Left cardiac atrium (tissue), 4 donors: Measurements from ENCODE around the gene HERC2. TPM values are rescaled to one million over a fixed set of nuclear protein-coding genes. Genes with fewer than 3 reads are reported as not detected.
A peak's percentile ranks its signal among the peaks of the same experiment; 100 is the strongest.
"Not testable (repeated sequence)": the region's sequence is repeated elsewhere in the genome, so short reads cannot be mapped to it uniquely, and the experiment has no call there.

ENCODE experiments used
- ATAC-seq, 2 donors: fragments of 200-7000 bp; cut with Tn5 transposase; one replicate each; pipeline ENCODE4 v1.9.1; 2020; ENCODE audit warnings: mild to moderate bottlenecking in 2 of 2, moderate library complexity in 2 of 2
- DNase-seq: peaks from one replicate; pipeline ENCODE4 v3.0.0-alpha.2; 2020
- intact Hi-C, 2 donors: fragments of 100-400 bp; cut with DNase I; formaldehyde crosslinking; loops; one replicate each; pipeline versions ENCODE4 v1.14.1 to v1.15.1; 2022 to 2023
- total RNA-seq, 2 donors: library from RNA; stranded (reverse); fragmentation: NEBNext Ultra II Directional; extraction: Animal tissue kit (Norgen Biotek cat#: 25700); gene quantifications; one replicate each; pipeline ENCODE4 v1.2.1, GENCODE V29; 2021
- donor health status: DM: no; HTN: yes; CAD: no.
- donor health status: DM: no; HTN: yes; CAD: no; lungs with severe emphysema.
- donor health status: DM: yes; HTN: yes; CAD: no.
- donor health status: Dilated cardiomyopathy.

The HERC2 gene
- total RNA-seq, 2 donors from 2014 or later, result 46.5 to 46.8 TPM

DNA sequence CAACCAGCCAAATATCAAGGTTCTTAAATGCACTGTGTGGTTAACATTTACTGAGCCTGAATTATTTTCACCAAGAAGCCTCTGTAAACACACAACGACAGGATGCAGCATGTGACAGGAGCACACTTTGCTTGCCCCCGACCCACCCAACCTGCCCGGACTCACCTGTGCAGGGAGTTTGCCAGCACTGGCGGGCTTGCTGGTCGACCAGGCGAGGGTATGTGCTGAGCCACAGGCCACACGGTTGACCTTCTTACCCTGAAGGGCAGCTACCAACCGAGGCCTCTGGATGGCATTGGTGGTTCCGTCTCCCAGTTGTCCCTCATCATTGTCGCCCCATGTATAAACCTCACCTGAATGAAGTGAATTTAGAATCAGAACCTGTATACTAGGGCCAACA lies 197.1 kb downstream of the HERC2 start:
- ATAC-seq (no peak), DNase-seq (no peak)
- intact Hi-C loops, result loop anchor here in 1 of 2 donors (5.0 to 10.0 kb wide), 3 partner anchors 38 to 108 kb away; no protein-coding TSS in a partner anchor

DNA sequence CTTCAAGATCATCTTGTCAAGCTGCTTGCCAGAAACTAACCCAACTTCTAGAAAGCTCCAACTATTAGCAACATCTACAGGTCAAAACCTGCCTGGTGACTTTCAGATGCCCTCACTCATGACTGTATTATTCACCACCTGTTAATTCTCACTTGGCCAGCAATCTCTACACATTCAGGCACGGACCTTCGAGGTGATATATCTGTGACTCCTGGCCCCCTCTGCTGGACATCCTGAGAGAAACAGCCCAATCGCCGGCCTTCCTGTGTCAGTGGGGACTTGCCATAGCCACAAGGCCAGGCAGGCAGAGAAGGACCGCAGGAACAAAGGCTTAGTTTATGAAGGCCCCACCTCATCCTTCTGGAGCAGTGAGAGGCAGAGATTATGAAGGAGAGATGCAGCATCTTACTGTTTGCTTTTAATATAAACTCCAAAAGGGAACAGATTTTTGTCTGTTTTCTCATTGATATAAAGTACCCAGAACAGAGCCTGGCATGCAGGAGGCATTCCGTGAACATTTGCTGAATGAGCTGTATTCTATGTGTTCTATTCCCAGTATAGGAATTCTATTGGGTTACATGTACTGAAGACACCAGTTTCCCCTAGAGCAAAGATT lies 198.5 kb downstream of the HERC2 start:
- peak; percentile 74 for DNase-seq
- ATAC-seq, result peak; percentile 46 to 63
- intact Hi-C loops, result loop anchor here in 1 of 2 donors (5.0 to 10.0 kb wide), 3 partner anchors 36 to 106 kb away; no protein-coding TSS in a partner anchor

DNA sequence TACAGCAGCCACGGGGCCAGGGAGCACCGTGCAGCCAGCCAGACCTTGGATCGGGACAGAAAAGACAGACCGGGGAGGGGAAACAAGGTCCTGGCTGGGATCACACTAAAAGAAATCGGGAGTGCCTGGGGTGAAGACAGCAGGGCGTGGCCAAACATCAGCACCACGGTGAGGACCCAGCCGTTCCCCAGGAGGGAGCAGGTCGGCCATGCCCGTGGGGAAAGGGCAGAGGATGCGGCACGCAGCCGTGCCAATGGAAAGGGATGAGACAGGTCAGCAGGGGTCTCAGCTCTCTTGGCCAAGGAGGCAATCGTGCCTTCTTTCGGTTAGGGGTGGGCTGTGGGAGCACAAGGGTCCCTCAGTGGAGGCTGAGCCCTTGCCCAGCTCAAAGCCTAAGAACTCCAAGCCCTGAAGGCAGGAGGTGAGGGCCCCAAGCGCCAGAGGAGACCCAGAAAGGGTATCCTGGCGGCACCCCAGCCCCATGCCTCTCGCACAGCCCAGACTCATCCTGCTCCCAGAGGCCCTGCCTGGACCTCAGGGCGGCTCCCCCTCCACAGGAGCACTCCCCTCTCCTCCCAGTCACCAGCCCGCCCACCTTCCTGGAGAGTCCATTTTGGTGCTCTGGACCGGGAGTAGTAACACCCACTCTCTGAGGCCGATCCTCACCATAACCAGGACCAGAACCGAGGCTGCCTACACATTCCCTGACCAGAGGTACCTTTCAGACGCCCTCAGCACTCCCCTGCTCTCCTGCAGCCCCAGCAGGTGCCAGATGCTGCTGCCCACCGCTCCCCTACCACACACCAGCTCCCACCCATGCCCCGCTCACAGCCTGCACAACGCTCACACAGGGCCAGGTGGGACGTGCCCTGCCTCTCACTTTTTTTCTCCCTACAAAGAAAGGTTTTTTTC lies 199.7 kb downstream of the HERC2 start:
- intact Hi-C loops, result loop anchor here in 1 of 2 donors (5.0 to 10.0 kb wide), 3 partner anchors 35 to 105 kb away; no protein-coding TSS in a partner anchor
- DNase-seq (no peak), ATAC-seq (peak in 1 of 2 donors; percentile 7)

DNA sequence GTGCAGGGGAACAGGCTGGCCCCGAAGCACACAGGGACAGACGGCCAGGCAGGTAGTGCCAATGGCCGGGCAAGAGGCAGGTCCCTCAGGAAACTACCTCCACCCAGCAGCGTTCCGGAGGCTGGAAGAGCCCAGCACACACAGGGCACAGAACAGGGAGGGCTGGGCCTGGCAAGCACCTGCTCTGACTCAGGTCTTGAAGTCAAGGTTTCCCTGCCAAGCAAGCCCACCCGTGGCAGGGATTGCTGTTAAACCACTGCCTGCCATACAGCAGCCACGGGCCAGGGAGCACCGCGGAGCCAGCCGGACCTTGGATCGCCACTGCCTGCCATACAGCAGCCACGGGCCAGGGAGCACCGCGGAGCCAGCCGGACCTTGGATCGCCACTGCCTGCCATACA lies 200.4 kb downstream of the HERC2 start:
- not testable (repeated sequence) for DNase-seq, ATAC-seq
- intact Hi-C loops, result loop anchor here in 1 of 2 donors (5.0 to 10.0 kb wide), 3 partner anchors 34 to 104 kb away; no protein-coding TSS in a partner anchor

DNA sequence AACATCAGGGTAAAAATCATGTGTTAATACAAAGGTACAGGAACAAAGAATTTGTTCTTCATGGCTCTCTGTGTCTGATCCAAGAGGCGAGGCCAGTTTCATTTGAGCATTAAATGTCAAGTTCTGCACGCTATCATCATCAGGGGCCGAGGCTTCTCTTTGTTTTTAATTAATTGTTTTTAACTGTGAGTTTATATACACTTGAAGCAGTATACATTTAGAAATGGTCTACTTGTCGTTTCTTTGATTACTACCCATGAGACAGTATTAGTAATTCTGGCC lies 201.7 kb downstream of the HERC2 start:
- ATAC-seq, result no peak
- DNase-seq, result no peak
- intact Hi-C loops, result loop anchor here in 1 of 2 donors (5.0 to 10.0 kb wide), 3 partner anchors 33 to 103 kb away; no protein-coding TSS in a partner anchor

DNA sequence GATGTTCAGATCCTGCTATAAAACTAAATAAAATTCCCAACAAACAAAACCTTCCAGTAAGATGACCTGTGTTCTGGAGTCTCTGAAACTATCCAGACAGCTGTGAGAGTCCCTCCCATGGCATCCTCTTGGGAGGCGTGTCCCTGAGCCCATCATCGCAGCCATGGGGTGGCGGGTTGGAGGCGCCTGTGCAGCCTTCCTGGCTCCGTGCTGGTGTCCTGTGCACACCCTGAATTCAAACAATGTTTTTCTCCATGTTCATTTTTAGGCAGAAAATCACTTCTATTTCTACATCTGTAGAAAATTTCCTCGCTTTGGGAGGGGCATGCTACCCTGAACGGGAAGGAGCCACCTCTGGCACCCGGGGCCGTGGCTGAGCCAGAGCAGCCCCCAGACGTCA lies 203.4 kb downstream of the HERC2 start:
- ATAC-seq, result no peak
- DNase-seq, result no peak
- intact Hi-C loops, result no loop called here

DNA sequence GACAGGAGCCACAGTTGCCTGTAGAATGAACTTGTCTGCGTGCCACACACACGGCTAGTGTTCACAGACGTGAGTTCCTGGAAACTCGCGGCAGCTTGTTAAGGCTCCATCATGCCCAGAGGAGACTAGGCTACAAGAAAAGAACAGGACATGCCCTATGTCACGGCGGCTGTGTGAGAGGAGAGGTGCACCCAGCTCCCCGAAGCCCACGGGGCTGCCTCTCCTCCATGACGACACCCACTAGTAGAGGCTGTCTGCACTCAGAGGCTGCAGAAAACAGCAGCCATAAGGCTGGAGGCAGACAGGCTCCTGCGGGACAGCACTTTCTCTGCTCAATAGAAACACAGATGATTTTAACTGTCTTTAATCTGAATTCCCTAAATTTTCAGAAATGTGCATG lies 203.9 kb downstream of the HERC2 start:
- DNase-seq (no peak), ATAC-seq (no peak)
- intact Hi-C loops, result no loop called here

DNA sequence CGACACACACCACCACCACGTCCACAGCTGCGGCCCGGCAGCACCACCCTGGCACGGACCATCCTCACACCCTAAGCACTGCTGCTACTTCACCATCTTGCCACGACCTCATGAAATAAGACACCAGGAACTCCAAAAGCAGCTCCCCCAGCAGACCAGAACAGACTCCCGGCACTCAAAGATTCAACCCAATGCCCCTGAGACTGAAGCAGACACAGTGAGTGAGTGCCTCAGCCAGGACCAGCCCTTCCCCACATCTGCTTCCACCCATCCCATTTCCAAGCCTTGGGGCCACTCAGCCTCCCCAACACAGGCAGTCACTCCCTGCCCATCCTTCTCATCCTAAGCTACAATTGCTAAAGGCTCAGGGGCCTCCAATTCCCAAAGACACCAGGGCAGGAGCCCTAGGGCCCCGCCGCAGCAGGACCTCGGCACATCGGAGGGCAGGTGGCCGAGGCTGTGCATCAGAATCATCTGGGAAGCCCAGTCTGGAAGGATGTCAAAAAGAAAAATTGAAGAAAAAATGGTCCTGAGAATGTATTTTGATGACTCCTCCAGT lies 204.5 kb downstream of the HERC2 start:
- intact Hi-C loops, result no loop called here
- ATAC-seq (no peak), DNase-seq (no peak)

DNA sequence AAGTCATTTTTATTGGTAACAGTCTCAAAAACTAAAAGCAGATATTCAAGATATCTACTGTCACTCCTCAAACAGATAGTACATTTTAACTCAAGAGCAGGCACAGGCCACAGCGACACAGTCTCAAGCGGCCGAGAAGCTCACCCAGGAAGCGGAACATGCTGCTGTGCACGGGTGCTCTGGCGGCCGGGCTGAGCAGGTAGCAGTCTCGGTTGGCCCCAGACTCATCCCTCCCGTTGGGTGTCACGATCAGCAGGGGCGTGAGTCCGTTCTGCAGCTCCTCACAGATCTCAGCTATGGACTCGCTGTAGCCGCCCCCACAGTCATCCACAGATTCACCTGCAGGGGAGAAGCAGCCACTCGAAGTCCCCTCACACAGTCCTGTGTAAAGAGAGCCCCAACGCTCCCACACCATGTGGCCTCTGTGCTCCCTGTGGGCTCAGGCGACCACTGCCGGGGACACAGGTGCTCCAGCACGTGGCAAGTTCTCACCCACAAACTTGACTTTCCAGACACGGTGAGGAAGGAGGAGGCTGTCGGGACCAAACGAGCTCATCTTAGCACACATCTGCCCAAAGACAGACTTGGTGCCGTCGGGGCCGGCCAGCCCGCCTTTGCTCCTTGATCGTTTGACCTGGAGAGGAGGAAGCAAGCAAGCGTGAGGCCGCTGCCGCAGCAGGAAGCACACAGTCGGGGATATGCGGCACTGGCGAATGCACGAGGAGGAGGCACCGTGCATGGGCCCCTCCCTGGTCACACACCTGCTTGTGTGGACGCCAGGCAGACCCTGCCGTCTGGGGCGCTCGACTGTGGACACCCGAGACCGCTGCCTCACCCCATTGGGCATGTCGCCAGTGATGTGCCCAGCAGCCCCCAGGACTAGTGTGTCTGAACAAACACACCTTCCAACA lies 205.2 kb downstream of the HERC2 start:
- DNase-seq, result no peak
- intact Hi-C loops, result no loop called here

DNA sequence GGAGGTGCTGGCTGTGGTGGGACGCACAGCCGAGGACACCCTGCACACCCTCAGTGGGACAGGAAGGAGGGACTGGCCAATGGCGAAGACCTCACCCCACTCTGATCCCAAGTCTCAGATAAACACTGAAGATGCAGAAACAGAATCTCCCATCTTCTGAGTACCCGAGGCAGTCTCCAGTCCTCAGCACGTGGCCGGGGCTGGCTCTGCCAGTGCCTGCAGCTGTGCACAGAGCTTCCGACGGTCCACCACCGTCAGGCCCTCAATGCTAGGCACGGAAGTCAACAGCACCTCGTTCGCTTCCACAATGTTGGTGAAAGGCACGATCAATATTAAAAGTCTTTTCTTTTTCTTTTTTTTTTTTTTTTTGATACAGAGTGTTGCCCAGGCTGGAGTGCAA lies 206.1 kb downstream of the HERC2 start:
- DNase-seq, result no peak
- no peak for ATAC-seq
- intact Hi-C loops, result no loop called here

More for the DNA sequence above, 205.2 kb downstream of the HERC2 start:
- ATAC-seq, result no peak

DNA sequence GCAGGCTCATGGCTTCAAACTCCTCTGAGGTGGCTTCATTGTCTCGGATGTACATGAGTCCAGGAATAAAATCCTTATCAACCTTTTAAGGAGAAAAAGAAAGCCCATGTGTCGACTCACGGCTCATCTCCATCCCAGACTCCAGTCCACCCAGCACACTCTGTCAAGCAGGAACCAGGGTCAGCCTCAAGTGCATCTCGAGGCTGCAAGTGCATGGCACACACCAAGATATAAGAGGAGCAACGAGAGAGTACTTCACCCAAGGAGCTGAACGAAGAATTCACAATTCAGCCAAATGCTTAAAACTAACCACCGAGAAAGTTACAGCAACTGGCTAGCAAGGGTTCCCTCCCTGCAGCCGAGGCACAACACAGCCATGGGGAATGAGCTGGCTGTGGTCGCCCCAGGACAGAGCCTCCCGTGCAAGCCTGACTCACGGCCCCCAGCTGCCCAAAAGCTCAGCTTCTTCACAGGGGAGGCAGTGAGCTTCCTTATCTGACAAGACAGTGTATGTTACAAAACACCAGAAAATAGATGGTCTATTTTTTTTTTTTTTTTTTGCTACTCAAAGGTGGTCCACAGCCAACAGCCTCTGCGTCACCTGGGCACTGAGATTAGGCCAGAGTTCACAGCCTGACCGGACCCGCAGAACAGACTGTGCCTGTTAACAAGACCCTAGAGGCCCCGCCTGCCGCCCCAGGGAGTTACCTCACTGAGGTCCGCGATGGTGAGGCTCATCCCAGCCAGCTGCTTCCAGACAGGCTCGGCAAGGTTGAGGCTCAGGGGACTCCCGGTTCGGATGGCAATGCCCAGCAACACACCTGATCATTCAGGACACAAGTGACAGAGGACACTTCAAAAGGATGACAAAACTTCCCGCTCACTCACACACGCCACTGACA lies 207.0 kb downstream of the HERC2 start:
- intact Hi-C loops, result no loop called here
- DNase-seq, result no peak
- no peak for ATAC-seq

DNA sequence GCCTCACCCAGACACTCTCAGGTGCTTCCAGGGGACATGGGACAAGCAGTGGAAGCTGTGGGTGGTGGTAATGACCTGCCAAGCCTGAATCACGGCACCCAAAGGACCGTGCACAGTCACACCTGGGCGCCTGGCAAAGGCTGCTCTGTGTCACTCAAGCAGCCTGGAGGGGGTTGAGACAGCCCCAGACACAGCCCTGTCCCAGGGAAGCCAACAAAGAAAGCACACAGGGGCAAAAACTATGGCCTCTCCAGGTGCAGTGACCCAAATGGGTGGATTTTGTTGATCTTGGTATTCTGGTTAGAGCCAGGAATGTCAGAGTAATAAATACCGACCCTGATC lies 207.9 kb downstream of the HERC2 start:
- intact Hi-C loops, result no loop called here

DNA sequence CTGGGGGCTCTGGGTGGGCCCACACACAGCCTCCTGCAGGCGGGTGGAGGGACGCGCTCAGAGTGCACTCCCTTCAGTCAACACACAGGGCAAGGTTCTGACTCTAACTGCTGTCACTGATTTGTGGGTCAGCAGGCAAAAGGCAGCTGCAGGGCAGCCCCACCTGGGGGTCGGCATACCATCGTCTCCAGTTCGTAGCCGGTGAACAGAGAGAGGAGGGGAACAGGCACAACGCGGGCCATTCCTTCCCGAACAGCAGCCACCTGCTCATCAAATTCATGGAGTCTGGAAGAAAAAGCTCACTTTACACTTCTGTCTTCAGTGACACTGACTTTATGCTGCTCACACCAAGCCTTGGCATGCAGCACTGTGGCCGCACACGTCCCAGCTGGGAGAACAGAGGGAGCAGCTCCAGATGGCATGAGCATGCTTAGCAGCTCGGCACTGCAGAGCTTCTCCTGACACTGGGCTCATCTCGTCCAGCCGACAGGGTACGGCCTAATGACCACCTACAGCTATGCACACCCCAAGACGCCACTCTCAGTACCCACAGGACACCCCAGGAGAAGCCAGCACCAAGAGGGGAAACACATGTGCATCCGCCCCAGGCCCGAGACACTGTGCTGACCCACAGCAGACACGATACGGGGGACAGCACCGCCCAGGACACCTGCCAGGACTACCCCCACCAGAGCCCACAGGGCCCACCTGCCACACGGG lies 208.4 kb downstream of the HERC2 start:
- no peak for ATAC-seq
- intact Hi-C loops, result no loop called here
- DNase-seq, result no peak

More for the DNA sequence above, 207.9 kb downstream of the HERC2 start:
- DNase-seq, result no peak
- ATAC-seq, result no peak

DNA sequence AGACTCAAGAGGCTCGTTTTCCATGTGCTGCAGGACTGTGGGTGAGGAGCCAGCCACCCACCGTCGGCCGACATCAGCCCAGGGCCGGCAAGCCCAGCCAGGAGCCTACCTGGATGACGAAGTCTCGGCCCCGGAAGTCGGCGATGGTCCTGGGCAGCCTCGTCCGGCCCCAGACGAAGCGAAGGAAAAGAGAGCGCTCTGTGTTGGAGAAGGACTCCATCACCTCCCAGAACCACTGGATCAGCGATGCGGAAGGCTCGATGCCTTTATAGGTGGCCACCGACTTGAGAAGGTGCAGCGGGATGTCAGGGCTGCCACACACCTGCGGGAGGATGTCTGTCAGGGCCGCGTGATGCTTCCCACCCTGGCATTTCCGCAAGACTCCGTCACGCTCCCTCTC lies 209.0 kb downstream of the HERC2 start:
- ATAC-seq (no peak), DNase-seq (no peak)
- intact Hi-C loops, result no loop called here

DNA sequence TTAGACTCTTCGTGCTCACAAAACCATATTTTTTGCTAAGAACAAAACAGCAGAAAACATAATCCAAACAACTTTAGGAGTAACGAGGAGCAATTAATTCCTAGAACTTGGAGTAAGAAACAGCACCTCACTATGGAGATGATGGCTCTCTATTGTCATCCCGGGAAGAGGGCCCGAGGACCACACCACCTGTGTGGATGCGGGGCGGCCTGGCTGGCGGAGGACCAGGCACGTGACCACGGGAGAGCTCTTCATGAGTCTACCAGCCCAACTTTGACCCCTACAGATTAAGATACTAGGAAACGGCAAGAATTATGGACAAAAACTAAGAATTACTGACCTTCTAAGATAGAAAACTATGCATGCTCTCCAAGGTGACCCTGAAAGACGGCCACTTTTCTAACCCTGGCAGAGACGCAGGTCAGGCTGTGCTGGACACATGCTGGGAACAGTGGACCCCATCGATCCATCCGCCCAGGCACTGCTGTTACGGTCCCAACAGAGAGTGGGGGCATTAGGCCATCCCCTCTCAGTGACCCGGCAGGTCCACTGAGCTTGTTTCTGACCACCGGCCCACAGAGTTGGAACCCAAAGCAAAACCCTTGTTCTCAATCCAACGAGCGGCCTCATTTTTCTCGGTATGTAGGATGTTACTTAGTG lies 209.7 kb downstream of the HERC2 start:
- ATAC-seq (no peak), DNase-seq (no peak)
- intact Hi-C loops, result no loop called here

DNA sequence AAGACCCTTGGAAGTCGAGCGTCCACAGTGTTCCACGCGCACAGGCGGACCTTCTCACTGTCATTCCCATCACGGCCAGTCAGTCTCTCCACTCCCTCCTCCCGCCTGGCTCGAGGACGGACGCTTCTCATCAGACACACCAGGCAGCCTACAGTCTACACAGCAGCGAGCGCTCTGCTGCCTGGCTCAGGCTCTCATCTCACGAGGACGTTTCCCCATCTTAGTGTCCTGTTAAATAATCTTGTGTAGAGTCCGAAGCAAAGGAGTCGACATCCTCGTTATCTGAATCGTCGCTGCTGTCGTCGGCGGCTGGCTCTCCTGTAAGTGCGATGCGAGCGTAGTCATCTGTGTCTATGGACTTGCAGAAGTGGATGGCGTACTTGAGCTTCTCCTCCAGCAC lies 210.4 kb downstream of the HERC2 start:
- ATAC-seq (no peak), DNase-seq (no peak)
- intact Hi-C loops, result no loop called here

DNA sequence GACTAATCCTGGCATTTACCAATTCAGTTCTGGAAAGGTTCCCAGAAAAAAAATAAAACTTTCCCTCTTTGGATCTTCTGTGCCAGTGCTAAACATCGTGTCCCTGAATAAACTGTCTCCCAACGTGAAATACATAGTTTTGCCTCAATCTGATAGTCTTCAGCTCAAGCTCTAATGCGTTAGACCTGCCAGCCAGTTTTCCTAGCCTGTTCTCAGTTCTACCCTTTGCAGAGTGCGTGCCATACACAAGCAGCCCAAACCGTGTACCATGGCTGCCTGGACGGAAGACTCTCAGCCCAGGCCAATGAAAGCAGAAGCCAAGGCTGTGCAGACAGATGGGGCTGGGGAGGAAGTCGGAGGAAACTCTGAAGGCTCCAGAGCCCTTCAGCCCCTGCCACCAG lies 211.5 kb downstream of the HERC2 start:
- ATAC-seq, result peak; percentile 9 to 13
- no peak for DNase-seq
- intact Hi-C loops, result no loop called here
